Parathyroid adenoma (tissue), 2 donors: ENCODE measurements around the gene ARHGAP22.

Experiments
- H2AFZ ChIP-seq: fragments of 300-600 bp; sonication (generic); one replicate; pipeline ENCODE4 v1.7.0; 2017; ENCODE audit warnings: antibody characterized with exemption, mild to moderate bottlenecking
- H3K27ac ChIP-seq: fragments of 300-600 bp; sonication (generic); one replicate; pipeline ENCODE4 v1.7.0; 2017
- H3K27me3 ChIP-seq: fragments of 300-600 bp; sonication (generic); one replicate; pipeline ENCODE4 v1.7.0; 2017; ENCODE audit warnings: low read length; ENCODE audit not compliant: control insufficient read depth, insufficient read depth
- H3K36me3 ChIP-seq: fragments of 300-600 bp; sonication (generic); one replicate; pipeline ENCODE4 v1.7.0; 2017; ENCODE audit warnings: low read length; ENCODE audit not compliant: control insufficient read depth, insufficient read depth
- H3K4me1 ChIP-seq: fragments of 300-600 bp; sonication (generic); one replicate; pipeline ENCODE4 v1.7.0; 2017; ENCODE audit warnings: control low read depth
- H3K4me2 ChIP-seq: fragments of 300-600 bp; sonication (generic); one replicate; pipeline ENCODE4 v1.7.0; 2017; ENCODE audit warnings: low read length
- H3K4me3 ChIP-seq: fragments of 300-600 bp; sonication (generic); one replicate; pipeline ENCODE4 v1.7.0; 2017; ENCODE audit warnings: low read depth, low read length
- H3K79me2 ChIP-seq: fragments of 300-600 bp; sonication (generic); one replicate; pipeline ENCODE4 v1.7.0; 2017; ENCODE audit warnings: control low read depth
- H3K9ac ChIP-seq: fragments of 300-600 bp; sonication (generic); one replicate; pipeline ENCODE4 v1.7.0; 2017; ENCODE audit warnings: mild to moderate bottlenecking
- H3K9me3 ChIP-seq: fragments of 300-600 bp; sonication (generic); one replicate; pipeline ENCODE4 v1.7.0; 2017; ENCODE audit warnings: low read length; ENCODE audit not compliant: control insufficient read depth
- CTCF ChIP-seq: fragments of 300-600 bp; sonication (generic); IDR thresholded peaks from one replicate; pipeline ENCODE4 v1.7.0; 2017; ENCODE audit warnings: antibody characterized with exemption, mild to moderate bottlenecking
- donor health status: primary hyperparathyroidism.

Gene ARHGAP22

GRCh38 chr10:48414160-48414559 is 190.7 kb downstream of the ARHGAP22 start:
- Histone ChIP-seq H3K4me1 (peaks cover 10% of the 10 kb centered on the region), H3K9ac (no peak overlapping the region), H3K27me3 (no peaks in the 10 kb centered on the region), H3K4me2 (no peak overlapping the region), H3K9me3 (no peaks in the 10 kb centered on the region), H3K27ac (no peak overlapping the region), H3K36me3 (no peaks in the 10 kb centered on the region), H2AFZ (no peak overlapping the region), H3K4me3 (no peak overlapping the region), H3K79me2 (peaks cover 8% of the 10 kb centered on the region)
- no peak for TF ChIP-seq CTCF

- H3K9ac ChIP-seq = no peak overlapping the region
- no peak overlapping the region for H3K4me3 ChIP-seq
- H3K9me3 ChIP-seq = no peaks in the 10 kb centered on the region
- H3K79me2 ChIP-seq = peaks cover 8% of the 10 kb centered on the region
- H2AFZ ChIP-seq = no peak overlapping the region
- H3K4me2 ChIP-seq = no peak overlapping the region
- H3K4me1 ChIP-seq = peaks cover 10% of the 10 kb centered on the region
- H3K27me3 ChIP-seq = no peaks in the 10 kb centered on the region
- no peak for TF ChIP-seq CTCF
- H3K27ac ChIP-seq = no peak overlapping the region
- H3K36me3 ChIP-seq = no peaks in the 10 kb centered on the region
These were observed 191.9 kb downstream of the ARHGAP22 start for GRCh38 chr10:48412933-48413332.

GRCh38 chr10:48412081-48412480 is 192.8 kb downstream of the ARHGAP22 start:
- H3K9me3 ChIP-seq = no peaks in the 10 kb centered on the region
- H2AFZ ChIP-seq = no peak overlapping the region
- peaks cover 1% of the 10 kb centered on the region for H3K4me1 ChIP-seq
- H3K27ac ChIP-seq = no peak overlapping the region
- no peaks in the 10 kb centered on the region for H3K36me3 ChIP-seq
- no peak overlapping the region for H3K4me2 ChIP-seq
- no peak overlapping the region for H3K4me3 ChIP-seq
- H3K27me3 ChIP-seq = no peaks in the 10 kb centered on the region
- H3K9ac ChIP-seq = no peak overlapping the region
- no peak for TF ChIP-seq CTCF
- H3K79me2 ChIP-seq = peaks cover 8% of the 10 kb centered on the region

GRCh38 chr10:48411510-48411909 is 193.4 kb downstream of the ARHGAP22 start:
- TF ChIP-seq CTCF = no peak
- Histone ChIP-seq H3K4me2 (no peak overlapping the region), H3K4me1 (no peaks in the 10 kb centered on the region), H3K36me3 (no peaks in the 10 kb centered on the region), H3K27me3 (no peaks in the 10 kb centered on the region), H3K79me2 (peaks cover 8% of the 10 kb centered on the region), H3K9ac (no peak overlapping the region), H3K4me3 (no peak overlapping the region), H3K27ac (no peak overlapping the region), H3K9me3 (no peaks in the 10 kb centered on the region), H2AFZ (no peak overlapping the region)

GRCh38 chr10:48410503-48410902 is 194.4 kb downstream of the ARHGAP22 start:
- Histone ChIP-seq H3K36me3 (no peaks in the 10 kb centered on the region), H3K27ac (no peak overlapping the region), H3K4me1 (peaks cover 4% of the 10 kb centered on the region), H3K4me2 (no peak overlapping the region), H3K79me2 (peaks cover 8% of the 10 kb centered on the region), H3K27me3 (no peaks in the 10 kb centered on the region), H2AFZ (no peak overlapping the region), H3K9ac (no peak overlapping the region), H3K4me3 (no peak overlapping the region), H3K9me3 (no peaks in the 10 kb centered on the region)
- TF ChIP-seq CTCF = no peak
